HG03025 (cell line): ENCODE results near the gene WDR72.
"Not testable (repeated sequence)": the region's sequence is repeated elsewhere in the genome, so short reads cannot be mapped to it uniquely, and the experiment has no call there.

Experiments used
- ATAC-seq: cut with Tn5 transposase; IDR thresholded peaks from one replicate; pipeline ENCODE4 v1.9.1; 2021; ENCODE audit warnings: mild to moderate bottlenecking, moderate library complexity; ENCODE audit not compliant: unreplicated experiment, low FRiP score

Gene WDR72

GRCh38 chr15:53710906-53711305, 48.6 kb downstream of the WDR72 start:
- no peak for ATAC-seq

DNA sequence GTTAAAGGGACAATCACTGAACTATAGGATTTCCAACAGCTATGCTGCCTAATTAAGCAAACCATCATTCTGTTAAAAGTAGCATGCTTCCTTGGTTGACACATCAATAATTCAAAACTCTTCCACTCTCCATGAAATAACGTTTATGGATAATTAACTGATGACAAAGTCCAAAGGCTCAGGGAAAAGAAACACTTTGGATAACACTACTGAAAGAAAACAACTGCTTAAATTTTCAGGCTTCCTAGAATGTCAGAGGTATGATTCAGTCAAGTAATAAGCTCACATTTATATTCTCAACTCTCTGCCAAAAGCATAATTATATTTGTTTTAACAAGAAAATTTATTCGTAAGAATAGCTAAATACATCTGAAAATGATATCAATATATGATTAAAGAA, 49.6 kb downstream of the WDR72 start:
- ATAC-seq = no peak

DNA sequence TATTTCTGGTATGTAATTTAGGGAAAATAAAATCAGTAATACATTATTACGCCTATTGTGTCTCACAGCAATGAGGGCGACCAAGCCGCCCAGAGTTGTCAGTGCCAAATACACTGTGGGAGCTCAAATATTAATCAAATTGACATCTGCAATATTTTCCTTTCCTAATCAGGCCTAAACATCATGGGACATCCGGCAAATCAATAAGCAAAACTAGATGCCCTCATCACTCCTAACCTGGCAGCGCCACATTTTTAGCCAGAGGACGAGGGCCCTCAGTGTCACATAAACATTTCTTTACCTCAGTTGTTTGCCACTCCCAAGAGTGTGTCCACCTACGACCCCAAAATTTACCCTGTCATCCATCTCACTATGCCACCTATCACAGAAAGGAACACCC, 64.1 kb downstream of the WDR72 start:
- ATAC-seq = no peak

- ATAC-seq = no peak
Observed at GRCh38 chr15:53694476-53694874, 65.0 kb downstream of the WDR72 start.

DNA sequence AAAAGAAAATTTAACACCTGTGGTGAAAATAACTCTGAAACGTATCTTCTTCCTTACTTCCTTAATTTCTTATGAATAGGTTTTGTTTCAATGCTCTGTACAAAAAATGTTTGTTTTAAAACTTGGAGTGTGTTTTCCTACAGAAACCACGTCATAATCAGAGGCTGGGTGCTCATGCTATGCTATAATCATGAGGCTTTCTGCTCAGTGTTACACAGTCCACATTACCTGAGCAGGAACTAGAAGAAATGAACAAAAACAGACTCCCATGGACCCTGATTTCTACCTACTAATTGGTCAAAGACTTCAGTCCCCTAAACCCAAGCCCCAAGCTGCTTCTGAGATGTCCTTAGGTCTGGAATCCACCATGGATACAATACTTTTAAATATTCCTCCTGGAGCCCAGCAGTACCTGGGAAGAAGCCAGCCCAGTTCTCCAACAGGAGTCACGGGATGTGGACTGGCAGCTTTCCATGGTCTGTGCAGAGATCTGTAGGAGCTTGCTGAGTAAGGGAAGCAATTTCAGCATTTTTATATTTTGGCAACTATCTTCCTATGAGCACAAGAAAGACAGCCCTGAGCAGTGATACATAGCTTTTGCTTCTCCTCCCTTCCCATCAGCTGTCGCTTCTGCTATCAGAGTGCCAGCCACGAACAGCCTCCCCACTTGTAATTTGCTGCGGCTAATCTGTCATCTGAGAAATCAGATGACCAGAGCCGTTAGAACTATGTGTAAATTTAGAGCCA, 65.6 kb downstream of the WDR72 start:
- no peak for ATAC-seq

GRCh38 chr15:53684162-53684561, 75.3 kb downstream of the WDR72 start:
- ATAC-seq = not testable (repeated sequence)

DNA sequence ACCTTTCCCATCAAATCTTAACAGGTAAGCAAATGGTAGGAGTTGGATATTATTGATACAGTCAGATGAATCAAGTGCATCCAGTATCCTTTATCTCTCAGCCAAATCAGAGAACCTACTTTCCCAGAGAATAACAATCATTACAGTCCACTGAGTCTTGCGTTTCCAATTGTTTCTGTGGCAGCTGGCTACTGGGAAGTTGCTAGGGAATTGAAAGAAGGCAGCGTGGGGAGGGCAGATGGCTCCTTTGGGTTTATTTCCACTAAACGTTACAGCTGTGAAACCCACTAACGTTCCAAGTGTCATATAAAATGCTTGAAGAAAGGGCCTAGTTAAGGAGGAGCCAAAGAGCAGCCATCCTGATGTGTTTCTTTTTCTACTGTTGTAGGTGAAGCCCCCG, 78.4 kb downstream of the WDR72 start:
- ATAC-seq = no peak

DNA sequence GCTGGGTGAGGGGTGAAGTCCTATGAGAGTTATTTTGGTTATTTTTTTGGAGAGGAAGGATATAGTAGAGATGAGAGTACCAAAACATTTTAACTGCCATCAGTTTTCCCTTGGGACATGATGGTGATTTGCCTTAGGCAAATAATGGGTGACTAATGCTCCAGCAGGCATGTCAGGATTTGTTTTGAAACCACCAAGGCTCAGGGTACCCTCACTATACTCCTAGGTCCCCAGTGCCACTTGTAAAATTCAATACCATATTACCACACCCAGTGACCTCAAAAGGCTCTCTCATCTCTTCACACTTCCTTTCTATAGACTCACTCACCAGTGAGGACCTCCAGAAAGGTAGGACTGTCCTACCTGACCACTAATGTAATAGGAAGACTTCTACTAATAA, 83.6 kb downstream of the WDR72 start:
- no peak for ATAC-seq

GRCh38 chr15:53671545-53671944, 87.9 kb downstream of the WDR72 start:
- no peak for ATAC-seq

- ATAC-seq = no peak
Observed at GRCh38 chr15:53670701-53671100, 88.8 kb downstream of the WDR72 start.

GRCh38 chr15:53665930-53666329, 93.5 kb downstream of the WDR72 start:
- ATAC-seq = no peak

DNA sequence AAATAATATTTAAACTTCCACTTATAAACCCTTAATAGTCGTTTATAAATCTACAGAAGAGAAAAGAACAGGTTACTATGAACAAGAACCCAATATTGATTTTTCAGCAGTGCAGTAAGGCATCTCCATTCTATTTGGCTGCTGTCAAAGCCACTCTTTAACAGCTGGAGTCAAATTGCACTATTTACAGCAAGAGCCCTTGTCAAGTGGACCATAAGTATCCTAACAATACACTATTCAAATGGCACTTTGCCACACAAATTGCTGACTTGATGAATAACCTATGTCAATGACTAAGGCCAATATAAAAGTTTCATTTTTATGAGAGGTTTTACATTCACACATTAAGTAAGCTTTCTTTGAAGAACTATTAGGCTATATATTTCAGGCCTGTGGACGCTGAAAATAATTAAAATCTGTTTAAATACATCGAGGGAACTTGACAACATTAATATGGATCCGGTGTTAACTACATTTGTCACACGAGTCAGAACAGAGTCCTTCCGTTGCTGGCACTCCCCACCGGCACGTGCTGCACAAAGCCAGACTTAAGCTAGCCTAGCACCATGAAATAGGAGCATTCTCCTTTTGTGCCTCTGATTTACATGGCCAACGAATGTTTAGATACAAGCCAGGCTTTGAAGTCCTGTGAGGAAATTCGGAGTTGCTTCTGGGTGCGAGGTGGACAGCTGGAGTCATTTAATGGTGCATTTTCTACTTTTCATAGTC, 100.5 kb downstream of the WDR72 start:
- ATAC-seq = no peak

DNA sequence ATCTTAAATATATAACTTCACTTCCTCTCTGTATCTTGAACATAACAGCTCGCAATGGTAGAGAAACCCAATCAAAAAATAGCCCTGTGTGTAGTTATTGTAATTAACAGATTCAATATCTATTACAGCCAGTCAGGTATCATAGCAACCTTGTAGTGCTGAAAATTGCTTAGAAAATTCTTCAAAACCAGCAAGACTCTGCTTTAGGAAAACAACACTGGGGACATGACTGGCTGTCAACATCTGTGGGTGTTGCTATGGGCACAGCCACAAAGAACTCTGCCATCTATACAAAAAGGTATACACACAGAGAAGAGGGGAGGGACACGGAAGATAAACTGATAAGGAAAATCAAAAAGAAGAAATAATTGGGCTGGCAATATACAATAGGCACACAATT, 101.2 kb downstream of the WDR72 start:
- ATAC-seq = no peak

DNA sequence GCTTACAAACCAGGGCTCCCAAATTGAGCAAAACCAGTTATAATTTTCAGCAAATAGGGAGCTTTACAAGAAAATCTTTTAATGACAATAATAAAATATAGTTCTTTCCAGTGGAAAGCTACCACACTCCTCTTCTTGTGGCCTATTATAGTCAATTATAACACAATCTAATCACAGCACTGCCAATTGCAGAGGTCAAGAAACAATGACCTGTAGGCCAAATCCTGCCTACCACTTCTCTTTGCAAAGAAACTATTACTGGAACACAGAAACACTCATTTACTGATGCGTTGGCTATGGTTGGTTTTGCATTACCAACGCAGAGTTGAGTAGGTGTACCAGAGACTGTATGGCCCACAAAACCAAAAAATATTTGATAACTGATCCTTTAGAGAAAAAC, 110.5 kb downstream of the WDR72 start:
- no peak for ATAC-seq

DNA sequence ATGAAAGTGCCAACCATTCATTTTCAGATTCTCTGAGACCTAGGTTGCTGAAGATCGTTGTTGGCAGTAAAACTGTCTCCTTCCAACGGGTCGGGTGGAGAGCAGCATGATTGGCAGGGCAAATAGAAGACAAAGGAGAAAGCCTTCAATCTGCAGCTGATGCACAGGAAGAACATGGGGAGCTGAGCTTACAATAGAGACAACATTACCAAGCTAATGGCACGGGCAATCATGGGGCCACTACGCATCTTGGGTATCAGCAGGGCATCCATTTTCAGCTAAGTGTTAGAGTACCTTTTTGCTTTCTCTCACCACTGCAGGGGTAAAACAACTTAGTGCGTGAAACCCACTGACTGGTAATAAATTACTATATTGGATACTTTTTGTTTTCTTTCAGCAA, 114.8 kb downstream of the WDR72 start:
- ATAC-seq = no peak

GRCh38 chr15:53634517-53635106, 124.9 kb downstream of the WDR72 start:
- no peak for ATAC-seq

GRCh38 chr15:53627279-53627678, 132.2 kb downstream of the WDR72 start:
- ATAC-seq = no peak

DNA sequence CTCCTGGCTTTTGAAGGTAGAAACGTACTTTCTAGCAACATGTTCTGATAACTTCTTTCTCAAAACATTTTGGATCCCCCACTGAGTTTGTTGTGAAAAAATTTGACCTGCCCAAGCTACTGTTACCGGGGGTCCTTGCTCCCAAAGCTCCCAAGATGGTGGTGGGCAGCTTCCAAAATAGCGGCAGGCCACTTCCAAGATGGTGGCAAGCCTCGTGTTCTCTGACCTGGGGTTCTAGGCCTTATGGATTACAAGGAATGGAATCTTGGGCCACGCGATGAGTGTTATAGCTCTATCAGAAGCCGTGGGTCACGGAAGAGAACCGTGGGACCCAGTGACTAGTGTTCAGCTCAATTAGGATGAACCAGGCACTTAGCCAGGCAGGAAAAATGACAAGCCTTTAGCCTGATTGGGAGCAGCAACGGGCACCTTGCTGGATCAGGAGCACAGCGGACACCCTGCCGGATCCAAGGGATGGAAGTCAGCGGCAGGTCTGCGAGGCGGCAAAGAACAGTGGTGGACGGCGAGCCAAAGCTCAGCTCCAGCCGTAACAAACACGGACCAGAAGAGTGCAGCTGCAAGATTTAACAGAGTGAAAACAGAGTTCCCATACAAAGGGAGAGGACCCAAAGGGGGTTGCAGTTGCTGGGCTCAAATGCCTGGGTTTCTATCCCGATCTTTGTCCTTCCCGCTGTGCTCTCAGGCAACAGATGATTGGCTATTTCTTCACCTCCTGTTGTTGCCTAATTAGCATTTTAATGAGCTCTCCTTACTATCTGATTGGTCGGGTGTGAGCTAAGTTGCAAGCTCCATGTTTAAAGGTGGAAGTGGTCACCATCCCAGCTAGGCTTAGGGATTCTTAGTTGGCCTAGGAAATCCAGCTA, 133.3 kb downstream of the WDR72 start:
- ATAC-seq = no peak

- no peak for ATAC-seq
Observed at GRCh38 chr15:53625260-53625659, 134.2 kb downstream of the WDR72 start.

- no peak for ATAC-seq
Observed at GRCh38 chr15:53618461-53618860, 141.0 kb downstream of the WDR72 start.
